SK-N-SH treated with all-trans-retinoic acid at 6 μM for 48 hours (cell line): ENCODE data around the gene KASH5.

Experiments used
- ARNTL ChIP-seq: fragments of 450-650 bp; formaldehyde crosslinking; IDR thresholded peaks from 2 replicates; pipeline ENCODE4 v1.5.0; 2020; ENCODE audit warnings: low read depth, mild to moderate bottlenecking, moderate library complexity, borderline replicate concordance
- CREB5 ChIP-seq: fragments of 250-450 bp; sonication (Bioruptor Pico); IDR thresholded peaks from 2 replicates; pipeline ENCODE4 v1.5.1; 2020; ENCODE audit warnings: low read depth, mild to moderate bottlenecking, moderate library complexity
- CSDC2 ChIP-seq: fragments of 250-450 bp; sonication (Bioruptor Pico); IDR thresholded peaks from 2 replicates; pipeline ENCODE4 v1.5.0; 2020; ENCODE audit warnings: mild to moderate bottlenecking, moderate library complexity
- RARB ChIP-seq: fragments of 250-450 bp; sonication (Bioruptor Pico); IDR thresholded peaks from 2 replicates; pipeline ENCODE4 v1.8.0; 2021; ENCODE audit warnings: mild to moderate bottlenecking, moderate library complexity
- ZFP3 ChIP-seq: fragments of 250-450 bp; sonication (Bioruptor Pico); IDR thresholded peaks from 2 replicates; pipeline ENCODE4 v1.5.0; 2020; ENCODE audit warnings: mild to moderate bottlenecking, moderate library complexity

- TF ChIP-seq ZFP3 (CRISPR knock-in tag) (no peak), ARNTL (no peak), CSDC2 (CRISPR knock-in tag) (no peak), RARB (CRISPR knock-in tag) (no peak), CREB5 (CRISPR knock-in tag) (no peak)
These were observed 47.6 kb downstream of the KASH5 start for GRCh38 chr19:49435670-49436069.
